Muscle layer of colon (tissue), 2 donors: ENCODE measurements around the gene SPEG.
A peak's percentile ranks its signal among the peaks of the same experiment; 100 is the strongest.

Source experiments
- H3K27ac ChIP-seq: one replicate; pipeline ENCODE4 v1.7.0; 2013; ENCODE audit warnings: low read depth, mild to moderate bottlenecking, low read length, moderate library complexity
- H3K27me3 ChIP-seq, 2 donors: one replicate each; pipeline ENCODE4 v1.7.0; 2013; ENCODE audit warnings: low read length in 2 of 2, mild to moderate bottlenecking in 2 of 2; ENCODE audit not compliant: insufficient read depth in 2 of 2, control insufficient read depth in 1 of 2
- H3K36me3 ChIP-seq: one replicate; pipeline ENCODE4 v1.7.0; 2013; ENCODE audit warnings: mild to moderate bottlenecking, low read length; ENCODE audit not compliant: insufficient read depth
- H3K4me1 ChIP-seq: one replicate; pipeline ENCODE4 v1.7.0; 2013; ENCODE audit warnings: mild to moderate bottlenecking, low read length; ENCODE audit not compliant: insufficient read depth
- H3K4me3 ChIP-seq, 2 donors: one replicate each; pipeline ENCODE4 v1.7.0; 2013; ENCODE audit warnings: low read length in 2 of 2, low read depth in 1 of 2, mild to moderate bottlenecking in 1 of 2, moderate library complexity in 1 of 2
- H3K9ac ChIP-seq: one replicate; pipeline ENCODE4 v1.7.0; 2013; ENCODE audit warnings: low read length
- H3K9me3 ChIP-seq: one replicate; pipeline ENCODE4 v1.7.0; 2013; ENCODE audit warnings: mild to moderate bottlenecking, low read length
- donor health status: abdominal sarcoma.
- donor health status: Adenocarcinoma of cecum.

The SPEG gene

DNA sequence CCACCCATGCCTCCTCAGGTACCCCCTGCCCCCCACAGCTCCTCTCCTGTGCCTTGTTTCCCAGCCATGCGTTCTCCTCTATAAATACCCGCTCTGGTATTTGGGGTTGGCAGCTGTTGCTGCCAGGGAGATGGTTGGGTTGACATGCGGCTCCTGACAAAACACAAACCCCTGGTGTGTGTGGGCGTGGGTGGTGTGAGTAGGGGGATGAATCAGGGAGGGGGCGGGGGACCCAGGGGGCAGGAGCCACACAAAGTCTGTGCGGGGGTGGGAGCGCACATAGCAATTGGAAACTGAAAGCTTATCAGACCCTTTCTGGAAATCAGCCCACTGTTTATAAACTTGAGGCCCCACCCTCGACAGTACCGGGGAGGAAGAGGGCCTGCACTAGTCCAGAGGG is 17.3 kb upstream of the SPEG start:
- peaks cover 24% of the 10 kb centered on the region for H3K4me1 ChIP-seq
- H3K9ac ChIP-seq, result peak overlapping the region; percentile 69
- H3K9me3 ChIP-seq, result no peaks in the 10 kb centered on the region
- H3K27ac ChIP-seq, result peak overlapping the region; percentile 96
- peaks cover 30% of the 10 kb centered on the region for H3K36me3 ChIP-seq
- peak overlapping the region in 1 of 2 donors; percentile 22 for H3K4me3 ChIP-seq
- H3K27me3 ChIP-seq, result peaks cover 0 to 15% of the 10 kb centered on the region in 2 donors

DNA sequence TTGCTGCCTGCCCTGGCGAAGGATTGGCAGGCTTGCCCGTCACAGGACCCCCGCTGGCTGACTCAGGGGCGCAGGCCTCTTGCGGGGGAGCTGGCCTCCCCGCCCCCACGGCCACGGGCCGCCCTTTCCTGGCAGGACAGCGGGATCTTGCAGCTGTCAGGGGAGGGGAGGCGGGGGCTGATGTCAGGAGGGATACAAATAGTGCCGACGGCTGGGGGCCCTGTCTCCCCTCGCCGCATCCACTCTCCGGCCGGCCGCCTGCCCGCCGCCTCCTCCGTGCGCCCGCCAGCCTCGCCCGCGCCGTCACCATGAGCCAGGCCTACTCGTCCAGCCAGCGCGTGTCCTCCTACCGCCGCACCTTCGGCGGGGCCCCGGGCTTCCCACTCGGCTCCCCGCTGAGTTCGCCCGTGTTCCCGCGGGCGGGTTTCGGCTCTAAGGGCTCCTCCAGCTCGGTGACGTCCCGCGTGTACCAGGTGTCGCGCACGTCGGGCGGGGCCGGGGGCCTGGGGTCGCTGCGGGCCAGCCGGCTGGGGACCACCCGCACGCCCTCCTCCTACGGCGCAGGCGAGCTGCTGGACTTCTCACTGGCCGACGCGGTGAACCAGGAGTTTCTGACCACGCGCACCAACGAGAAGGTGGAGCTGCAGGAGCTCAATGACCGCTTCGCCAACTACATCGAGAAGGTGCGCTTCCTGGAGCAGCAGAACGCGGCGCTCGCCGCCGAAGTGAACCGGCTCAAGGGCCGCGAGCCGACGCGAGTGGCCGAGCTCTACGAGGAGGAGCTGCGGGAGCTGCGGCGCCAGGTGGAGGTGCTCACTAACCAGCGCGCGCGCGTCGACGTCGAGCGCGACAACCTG is 16.3 kb upstream of the SPEG start, which contains the start of gene DES:
TSS of gene DES (plus strand) at position 223 of the 857 bp plus-strand sequence. CDS start at position 309, 86 bp downstream.
- Histone ChIP-seq H3K27me3 (peaks cover 0 to 15% of the 10 kb centered on the region in 2 donors), H3K4me3 (peak within 1 kb of the TSS; percentile 90 to 97), H3K4me1 (peaks cover 24% of the 10 kb centered on the region), H3K27ac (peak within 1 kb of the TSS; percentile 96), H3K9me3 (no peaks in the 10 kb centered on the region), H3K9ac (peak within 1 kb of the TSS; percentile 100), H3K36me3 (peaks cover 39% of the 10 kb centered on the region)

GRCh38 chr2:219419012-219419324 is 15.7 kb upstream of the SPEG start:
- Histone ChIP-seq H3K4me3 (peak overlapping the region; percentile 90 to 97), H3K36me3 (peaks cover 43% of the 10 kb centered on the region), H3K27ac (peak overlapping the region; percentile 96), H3K4me1 (peaks cover 26% of the 10 kb centered on the region), H3K9me3 (no peaks in the 10 kb centered on the region), H3K27me3 (peaks cover 0 to 15% of the 10 kb centered on the region in 2 donors), H3K9ac (peak overlapping the region; percentile 100)

GRCh38 chr2:219419331-219420197 is 15.1 kb upstream of the SPEG start:
- H3K4me3 ChIP-seq, result peak overlapping the region; percentile 90 to 97
- H3K36me3 ChIP-seq, result peaks cover 49% of the 10 kb centered on the region
- H3K27me3 ChIP-seq, result peaks cover 0 to 15% of the 10 kb centered on the region in 2 donors
- peaks cover 32% of the 10 kb centered on the region for H3K4me1 ChIP-seq
- H3K9ac ChIP-seq, result peak overlapping the region; percentile 100
- H3K9me3 ChIP-seq, result no peaks in the 10 kb centered on the region
- peak overlapping the region; percentile 96 for H3K27ac ChIP-seq

GRCh38 chr2:219420687-219421086 is 14.0 kb upstream of the SPEG start:
- Histone ChIP-seq H3K27me3 (peaks cover 0 to 15% of the 10 kb centered on the region in 2 donors), H3K9ac (peak overlapping the region; percentile 100), H3K9me3 (no peaks in the 10 kb centered on the region), H3K27ac (peak overlapping the region; percentile 96), H3K4me3 (peak overlapping the region; percentile 90 to 97), H3K4me1 (peaks cover 24% of the 10 kb centered on the region), H3K36me3 (peaks cover 53% of the 10 kb centered on the region)

- Histone ChIP-seq H3K27ac (peak overlapping the region; percentile 96), H3K9me3 (no peaks in the 10 kb centered on the region), H3K27me3 (peaks cover 0 to 15% of the 10 kb centered on the region in 2 donors), H3K4me3 (peak overlapping the region; percentile 90 to 97), H3K9ac (peak overlapping the region; percentile 100), H3K36me3 (peaks cover 60% of the 10 kb centered on the region), H3K4me1 (peaks cover 17% of the 10 kb centered on the region)
These were observed 13.3 kb upstream of the SPEG start for GRCh38 chr2:219421323-219421722.

DNA sequence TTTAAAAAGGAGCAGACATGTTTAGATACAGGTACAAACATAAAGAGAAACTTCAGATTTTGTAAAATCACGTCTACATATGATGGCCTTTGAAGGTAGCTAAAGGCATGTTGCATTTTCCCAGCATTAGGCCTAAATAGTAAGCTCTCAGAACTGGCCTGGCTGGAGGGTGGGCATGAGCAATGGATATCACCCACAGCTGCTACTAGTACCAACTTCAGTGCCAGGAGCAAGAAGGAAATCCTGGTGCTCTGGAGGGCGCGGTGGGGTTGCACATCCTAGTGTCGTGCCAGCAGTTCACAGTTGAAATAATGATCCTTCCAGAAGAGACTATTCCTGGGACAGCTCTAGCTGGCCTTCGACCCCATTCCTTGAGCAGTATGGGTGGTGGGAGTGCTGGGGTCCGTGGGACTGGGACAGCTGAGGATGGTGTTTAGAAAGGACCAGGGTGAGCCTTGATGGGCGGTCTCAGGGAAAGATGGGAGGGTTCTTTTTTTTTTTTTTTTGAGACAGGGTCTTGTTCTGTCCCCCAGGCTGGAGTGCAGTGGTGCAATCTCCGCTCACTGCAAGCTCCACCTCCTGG is 11.6 kb upstream of the SPEG start:
- Histone ChIP-seq H3K4me3 (peak overlapping the region; percentile 60 to 63), H3K36me3 (peaks cover 62% of the 10 kb centered on the region), H3K9me3 (no peaks in the 10 kb centered on the region), H3K9ac (peak overlapping the region; percentile 68), H3K27me3 (peaks cover 0 to 15% of the 10 kb centered on the region in 2 donors), H3K4me1 (peaks cover 9% of the 10 kb centered on the region), H3K27ac (peak overlapping the region; percentile 73)

- Histone ChIP-seq H3K27me3 (peaks cover 0 to 8% of the 10 kb centered on the region in 2 donors), H3K27ac (peak overlapping the region; percentile 79), H3K4me3 (peak overlapping the region in 1 of 2 donors; percentile 63), H3K9ac (peak overlapping the region; percentile 37), H3K4me1 (peaks cover 9% of the 10 kb centered on the region), H3K36me3 (peaks cover 62% of the 10 kb centered on the region), H3K9me3 (no peaks in the 10 kb centered on the region)
These were observed 10.8 kb upstream of the SPEG start for GRCh38 chr2:219423652-219424377.

GRCh38 chr2:219425238-219426067 is 9.2 kb upstream of the SPEG start:
- Histone ChIP-seq H3K36me3 (peaks cover 48% of the 10 kb centered on the region), H3K9ac (no peak overlapping the region), H3K27ac (peak overlapping the region; percentile 79), H3K27me3 (no peaks in the 10 kb centered on the region), H3K4me1 (peaks cover 9% of the 10 kb centered on the region), H3K9me3 (no peaks in the 10 kb centered on the region), H3K4me3 (no peak overlapping the region)

GRCh38 chr2:219426068-219426443 is 8.6 kb upstream of the SPEG start:
- H3K9ac ChIP-seq, result no peak overlapping the region
- no peaks in the 10 kb centered on the region for H3K9me3 ChIP-seq
- H3K4me3 ChIP-seq, result no peak overlapping the region
- peaks cover 42% of the 10 kb centered on the region for H3K36me3 ChIP-seq
- peak overlapping the region; percentile 79 for H3K27ac ChIP-seq
- H3K4me1 ChIP-seq, result peaks cover 9% of the 10 kb centered on the region
- no peaks in the 10 kb centered on the region for H3K27me3 ChIP-seq
